DMS114 treated with DMSO at 0.1 percent for 48 hours (cell line): ENCODE measurements around the gene CDK1.

Experiments used
- DNase-seq: peaks from one replicate; lab custom pipeline; 2025; ENCODE audit not compliant: unreplicated experiment; lab: John Stamatoyannopoulos, UW

Gene CDK1

DNA sequence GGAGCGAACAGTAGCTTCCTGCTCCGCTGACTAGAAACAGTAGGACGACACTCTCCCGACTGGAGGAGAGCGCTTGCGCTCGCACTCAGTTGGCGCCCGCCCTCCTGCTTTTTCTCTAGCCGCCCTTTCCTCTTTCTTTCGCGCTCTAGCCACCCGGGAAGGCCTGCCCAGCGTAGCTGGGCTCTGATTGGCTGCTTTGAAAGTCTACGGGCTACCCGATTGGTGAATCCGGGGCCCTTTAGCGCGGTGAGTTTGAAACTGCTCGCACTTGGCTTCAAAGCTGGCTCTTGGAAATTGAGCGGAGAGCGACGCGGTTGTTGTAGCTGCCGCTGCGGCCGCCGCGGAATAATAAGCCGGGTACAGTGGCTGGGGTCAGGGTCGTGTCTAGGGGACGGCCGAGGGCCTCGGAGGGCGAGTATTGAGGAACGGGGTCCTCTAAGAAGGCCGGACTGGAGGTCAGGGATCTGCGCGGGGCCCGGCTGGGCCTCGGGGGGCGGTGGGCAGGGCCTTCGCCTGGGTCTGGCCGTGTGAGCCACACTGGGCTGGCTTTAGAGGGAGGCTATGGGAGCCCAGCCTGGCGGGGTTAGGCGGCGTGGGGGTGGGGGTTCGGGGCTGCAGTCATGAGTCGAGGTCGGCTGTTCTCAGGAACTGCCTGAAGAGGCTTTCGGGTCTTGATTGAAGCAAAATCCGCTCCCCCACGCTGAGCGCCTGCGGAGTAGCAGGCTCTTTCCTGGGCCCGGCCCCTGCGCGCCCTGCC, at the start of gene CDK1:
TSS of gene CDK1 (plus strand) at position 265 of the 757 bp plus-strand sequence. CDS start 1,688 bp downstream, outside the sequence.
- peak; percentile 99 for DNase-seq

GRCh38 chr10:60729106-60729505, 49.2 kb upstream of the CDK1 start:
- DNase-seq, result no peak

GRCh38 chr10:60731134-60731885, 47.0 kb upstream of the CDK1 start:
- no peak for DNase-seq

DNA sequence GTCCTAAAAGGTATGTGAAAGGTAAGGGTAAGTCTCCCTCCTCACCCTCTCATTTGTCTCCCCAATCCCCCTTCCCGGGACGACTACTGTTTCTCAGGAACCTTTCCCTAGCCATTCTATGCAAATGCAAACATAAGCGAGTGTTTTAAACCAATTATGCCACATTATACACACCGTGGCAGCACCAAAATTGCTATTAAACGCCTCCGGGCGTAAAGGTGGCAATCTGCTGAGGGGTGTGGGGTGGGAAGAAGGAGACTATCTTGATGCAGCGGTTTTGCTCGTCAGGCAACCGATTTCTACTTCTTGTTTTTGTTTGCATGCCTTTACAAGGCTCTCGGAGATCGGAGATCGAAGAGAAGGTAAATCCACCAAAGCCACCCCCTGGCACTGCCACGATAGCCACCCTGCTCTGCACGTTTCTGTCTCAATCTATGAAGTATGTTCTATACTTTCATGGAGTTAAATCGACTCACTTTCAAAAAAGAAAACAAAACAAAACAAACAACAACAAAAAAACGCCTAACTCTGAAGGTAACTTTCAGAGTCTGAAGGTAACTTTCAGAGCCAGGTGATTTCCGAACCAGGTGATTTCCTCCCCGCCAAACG, 46.0 kb upstream of the CDK1 start:
- no peak for DNase-seq

GRCh38 chr10:60732807-60733516, 45.3 kb upstream of the CDK1 start:
- DNase-seq, result no peak

- DNase-seq, result no peak
Measured at GRCh38 chr10:60733517-60733822, 44.8 kb upstream of the CDK1 start.

- DNase-seq, result no peak
Measured at GRCh38 chr10:60733826-60734225, 44.5 kb upstream of the CDK1 start.

GRCh38 chr10:60734226-60734625, 44.1 kb upstream of the CDK1 start:
- DNase-seq, result no peak

GRCh38 chr10:60735244-60735643, 43.0 kb upstream of the CDK1 start:
- no peak for DNase-seq

DNA sequence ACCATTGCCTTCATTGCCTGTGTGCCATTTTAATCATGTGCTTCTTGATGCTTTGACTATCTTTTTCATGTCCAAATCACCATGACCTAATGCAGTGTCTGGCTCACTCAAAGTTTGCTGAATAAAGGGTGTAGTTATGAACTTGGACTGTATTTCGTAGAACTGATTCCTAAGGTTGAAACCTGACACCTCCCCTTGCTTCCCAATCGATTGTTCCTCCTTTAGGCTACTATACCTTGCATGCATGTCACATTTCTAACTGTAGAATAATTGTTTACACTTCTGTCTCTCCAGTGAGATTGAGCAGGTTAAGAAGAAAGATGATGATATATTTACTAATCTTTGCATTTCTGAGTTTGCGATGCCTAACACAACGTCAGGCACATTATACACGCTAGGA, 41.0 kb upstream of the CDK1 start:
- no peak for DNase-seq

- no peak for DNase-seq
Measured at GRCh38 chr10:60739558-60739957, 38.7 kb upstream of the CDK1 start.

DNA sequence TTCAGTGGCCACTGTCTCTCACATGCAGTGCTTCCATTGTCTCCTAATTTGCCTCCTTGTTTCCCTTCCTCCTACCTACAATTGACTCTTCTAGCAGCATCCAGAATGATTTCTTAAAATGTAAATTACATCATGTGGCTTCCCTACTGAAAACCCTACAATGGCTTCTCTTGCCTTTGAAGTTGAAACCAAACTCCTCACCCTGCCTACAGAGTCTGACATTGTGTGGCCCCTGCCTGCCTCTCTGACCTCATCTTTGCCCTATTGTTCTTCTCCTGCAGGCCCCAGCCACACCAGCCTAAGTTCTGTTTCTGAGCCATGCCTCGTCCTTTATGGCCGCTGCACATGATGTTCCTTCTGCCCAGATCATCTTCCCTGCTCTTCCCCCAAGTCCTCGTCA, 35.8 kb upstream of the CDK1 start:
- DNase-seq, result no peak

DNA sequence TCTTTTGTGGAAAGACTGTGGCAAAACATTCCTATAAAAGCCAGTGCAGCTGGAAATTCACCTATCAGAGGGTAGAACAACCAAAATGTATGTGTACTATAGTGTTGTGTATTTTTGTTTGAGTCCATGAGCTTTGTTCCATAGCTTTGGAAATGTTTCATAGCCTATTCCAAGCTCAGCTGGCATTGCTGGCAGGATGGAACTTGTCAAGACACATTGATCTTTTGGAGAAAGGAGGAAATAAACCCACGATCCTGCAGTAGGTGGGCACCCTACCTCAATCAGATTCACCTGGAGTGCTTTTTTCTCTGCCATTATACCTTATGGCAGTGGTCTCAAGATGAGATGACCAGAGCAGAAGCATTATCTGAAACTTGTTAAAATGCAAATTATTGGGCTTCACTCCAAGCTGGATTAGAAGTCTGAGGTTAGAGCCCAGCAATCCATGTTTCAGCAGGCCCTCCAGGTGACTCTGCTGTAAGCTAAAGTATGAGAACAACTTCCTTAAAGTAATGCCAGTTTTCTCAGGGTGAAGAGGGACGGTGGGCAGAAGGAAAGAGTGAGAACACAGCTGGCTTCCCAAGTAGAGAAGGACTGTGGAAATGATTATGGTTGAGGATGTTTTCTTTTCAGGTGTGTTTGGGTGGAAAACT, 30.3 kb upstream of the CDK1 start:
- no peak for DNase-seq

DNA sequence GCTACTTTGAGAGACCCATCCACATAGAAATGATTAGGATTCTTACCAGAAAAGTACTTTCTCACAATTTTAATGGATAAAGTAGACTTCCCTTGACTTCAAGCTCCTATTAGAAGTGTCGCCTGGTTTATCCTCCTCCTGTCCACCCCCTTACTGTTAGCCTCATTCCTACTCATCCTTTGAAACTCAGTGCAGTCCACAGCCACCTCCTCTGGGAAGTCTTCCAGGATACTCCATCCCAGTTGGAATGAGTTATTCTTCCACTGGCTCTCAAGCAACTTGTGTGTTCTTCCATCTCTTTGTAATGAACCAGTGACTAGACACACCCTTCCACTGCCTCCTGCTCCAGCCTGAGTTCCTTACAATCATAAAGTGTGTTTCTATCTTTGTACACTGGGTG, 25.1 kb upstream of the CDK1 start:
- no peak for DNase-seq

GRCh38 chr10:60753817-60754216, 24.5 kb upstream of the CDK1 start:
- DNase-seq, result no peak

DNA sequence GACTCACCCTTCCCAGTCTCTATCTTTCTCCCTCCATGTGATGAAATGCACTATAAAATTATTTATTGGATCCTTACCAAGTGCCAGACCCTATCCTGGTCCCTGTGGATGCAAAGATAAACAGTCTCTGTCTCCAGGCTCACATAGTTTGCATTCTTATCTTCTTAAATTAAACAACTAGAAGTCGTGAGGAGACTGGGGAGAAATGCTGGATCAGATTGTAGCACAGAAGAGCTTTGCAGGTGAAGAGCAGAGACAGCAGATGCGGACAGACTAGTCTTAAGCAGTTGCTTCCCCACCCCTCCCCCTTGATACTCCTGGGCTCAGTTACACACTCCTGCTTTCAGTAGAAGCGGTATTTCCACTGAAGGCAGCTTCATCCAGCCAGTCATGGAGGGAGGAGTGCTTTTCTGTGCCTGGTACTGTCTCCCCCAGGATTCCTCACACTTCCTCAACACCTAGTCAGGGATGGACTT, 20.8 kb upstream of the CDK1 start:
- no peak for DNase-seq

DNA sequence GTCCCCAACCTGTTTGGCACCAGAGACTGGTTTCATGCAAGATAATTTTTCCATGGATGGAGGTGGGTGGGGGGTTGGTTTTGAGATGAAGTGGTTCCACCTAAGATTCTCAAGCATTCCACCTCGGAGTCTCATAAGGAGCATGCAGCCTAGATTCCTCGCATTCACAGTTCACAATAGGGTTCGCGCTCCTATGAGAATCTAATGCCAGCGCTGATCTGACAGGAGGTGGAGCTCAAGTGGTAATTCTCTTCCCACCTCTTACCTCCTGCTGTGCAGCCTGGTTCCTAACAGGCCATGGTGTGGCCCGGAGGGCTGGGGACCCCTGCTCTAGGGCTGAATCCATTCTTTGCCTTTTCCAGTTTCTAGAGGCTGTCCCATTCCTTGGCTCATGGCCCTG, 19.1 kb upstream of the CDK1 start:
- no peak for DNase-seq

DNA sequence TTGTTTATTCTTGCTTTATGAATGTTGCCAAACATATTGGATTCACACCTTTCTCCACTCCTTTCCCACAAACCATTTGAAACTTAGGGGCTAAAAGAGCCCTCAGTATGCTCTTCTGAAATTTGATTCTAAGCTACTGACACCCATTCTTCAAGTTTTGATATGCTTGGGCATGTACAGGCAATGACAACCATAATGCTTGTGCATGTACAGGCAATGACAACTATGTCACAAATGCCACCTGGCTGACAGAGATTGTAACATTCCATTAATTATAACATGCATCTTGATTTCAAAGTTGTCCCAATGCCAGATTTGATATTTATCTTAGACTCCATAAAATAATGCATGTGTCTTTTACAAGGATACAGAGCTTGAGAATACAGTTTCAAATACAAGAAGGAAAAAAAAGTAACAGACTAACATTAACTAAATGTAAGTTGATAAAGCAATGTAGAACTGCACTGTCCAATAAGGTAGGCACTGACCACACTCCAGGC, 17.5 kb upstream of the CDK1 start:
- no peak for DNase-seq

GRCh38 chr10:60762554-60762953, 15.7 kb upstream of the CDK1 start:
- DNase-seq, result no peak

GRCh38 chr10:60767424-60767823, 10.9 kb upstream of the CDK1 start:
- no peak for DNase-seq

GRCh38 chr10:60769406-60769805, 8.9 kb upstream of the CDK1 start:
- no peak for DNase-seq
